SK-N-SH (cell line): ENCODE measurements around the gene CERCAM. TPM values are rescaled to one million over a fixed set of nuclear protein-coding genes. Genes with fewer than 3 reads are reported as not detected.

Experiments
- CTCF ChIA-PET: fragments of 300-600, 350-600 bp; formaldehyde crosslinking; extraction: SDS; loops from one replicate; lab custom pipeline; 2021; lab: Yijun Ruan, JAX
- POLR2A ChIA-PET: fragments of 350-600 bp; sonication (Branson Sonifier 250); formaldehyde crosslinking; extraction: SDS; loops from one replicate; lab custom pipeline; 2020; ENCODE audit warnings: antibody characterized with exemption, inconsistent platforms; lab: Yijun Ruan, JAX
- DNase-seq: peaks from one replicate; pipeline ENCODE4 v3.0.0; 2012
- H2AFZ ChIP-seq: fragments of 200-600 bp; sonication (generic); 2 replicates; pipeline ENCODE4 v1.8.1; 2016; ENCODE audit warnings: antibody characterized with exemption, mild to moderate bottlenecking, low read depth
- H3F3A ChIP-seq: fragments of 200-600 bp; sonication (generic); replicated peaks from 2 replicates; pipeline ENCODE3; 2016; ENCODE audit warnings: antibody characterized with exemption, mild to moderate bottlenecking; ENCODE audit not compliant: insufficient read depth
- H3K27ac ChIP-seq, 2 experiments: fragments of 200-500 bp in 1 of 2; fragments of 200-600 bp in 1 of 2; sonication (Bioruptor generic) in 1 of 2; sonication (generic), shearing (Covaris generic) in 1 of 2; 2 replicates each; pipeline versions ENCODE4 v1.5.1 to v1.6.1; 2014 to 2016; ENCODE audit warnings: low read depth in 2 of 2, inconsistent platforms in 1 of 2, low read length in 1 of 2, mild to moderate bottlenecking in 1 of 2, mixed read lengths in 1 of 2
- H3K27me3 ChIP-seq: fragments of 200-600 bp; sonication (generic), shearing (Covaris generic); 2 replicates; pipeline ENCODE4 v1.6.1; 2016; ENCODE audit warnings: mixed run types; ENCODE audit not compliant: insufficient read depth
- H3K36me3 ChIP-seq, 2 experiments: fragments of 200-500 bp in 1 of 2; fragments of 200-600 bp in 1 of 2; sonication (Bioruptor generic) in 1 of 2; sonication (generic) in 1 of 2; replicated peaks in 1 of 2; 2 replicates each; pipeline versions ENCODE3 to v1.5.1; 2014 to 2016; ENCODE audit warnings: low read length in 1 of 2, mild to moderate bottlenecking in 1 of 2; ENCODE audit not compliant: insufficient read depth in 2 of 2, control insufficient read depth in 1 of 2
- H3K4me1 ChIP-seq, 2 experiments: fragments of 200-500 bp in 1 of 2; fragments of 200-600 bp in 1 of 2; sonication (Bioruptor generic) in 1 of 2; sonication (generic), shearing (Covaris generic) in 1 of 2; 2 replicates each; pipeline versions ENCODE4 v1.5.1 to v1.6.1; 2014 to 2016; ENCODE audit warnings: low read depth in 1 of 2, low read length in 1 of 2, mixed run types in 1 of 2; ENCODE audit not compliant: insufficient read depth in 2 of 2, control insufficient read depth in 1 of 2
- H3K4me2 ChIP-seq: fragments of 200-600 bp; sonication (generic), shearing (Covaris generic); 2 replicates; pipeline ENCODE4 v1.6.1; 2017; ENCODE audit warnings: mixed run types
- H3K4me3 ChIP-seq, 2 experiments: fragments of 200-500 bp in 1 of 2; fragments of 200-600 bp in 1 of 2; sonication (Bioruptor generic) in 1 of 2; sonication (generic), shearing (Covaris generic) in 1 of 2; 2 replicates each; pipeline versions ENCODE4 v1.5.1 to v1.8.1; 2014 to 2016; ENCODE audit warnings: low read depth in 2 of 2, inconsistent platforms in 1 of 2, low read length in 1 of 2, mild to moderate bottlenecking in 1 of 2, mixed read lengths in 1 of 2, moderate library complexity in 1 of 2
- H3K79me2 ChIP-seq: fragments of 200-600 bp; sonication (generic); 2 replicates; pipeline ENCODE4 v1.8.1; 2017; ENCODE audit warnings: mild to moderate bottlenecking; ENCODE audit not compliant: insufficient read depth
- H3K9ac ChIP-seq: fragments of 200-600 bp; sonication (generic); 2 replicates; pipeline ENCODE4 v1.6.1; 2017; ENCODE audit warnings: mixed run types
- H3K9me2 ChIP-seq: fragments of 200-600 bp; sonication (generic); 2 replicates; pipeline ENCODE4 v1.6.1; 2017; ENCODE audit warnings: mixed run types
- H3K9me3 ChIP-seq: fragments of 200-600 bp; sonication (generic); 2 replicates; pipeline ENCODE4 v1.6.1; 2017; ENCODE audit warnings: mixed run types, mild to moderate bottlenecking, moderate library complexity
- H4K20me1 ChIP-seq: fragments of 200-600 bp; sonication (generic); 2 replicates; pipeline ENCODE4 v1.6.1; 2017; ENCODE audit warnings: mild to moderate bottlenecking, mixed run types; ENCODE audit not compliant: insufficient read depth
- FOXJ3 ChIP-seq: sonication (generic); formaldehyde crosslinking; IDR thresholded peaks from 2 replicates; pipeline ENCODE4 v1.5.1; 2020; ENCODE audit warnings: mild to moderate bottlenecking, missing genetic modification reagents
- FOXM1 ChIP-seq: IDR thresholded peaks from 2 replicates; pipeline ENCODE4 v1.4.0; 2012; ENCODE audit warnings: low read depth, mild to moderate bottlenecking
- GABPA ChIP-seq: IDR thresholded peaks from 2 replicates; pipeline ENCODE4 v1.4.0; 2012; ENCODE audit warnings: low read depth, mild to moderate bottlenecking
- GATA2 ChIP-seq: sonication (generic); formaldehyde crosslinking; IDR thresholded peaks from 2 replicates; pipeline ENCODE4 v1.5.0; 2020; ENCODE audit warnings: mild to moderate bottlenecking, missing genetic modification reagents
- JUND ChIP-seq: IDR thresholded peaks from 2 replicates; pipeline ENCODE4 v1.4.0; 2012
- MAX ChIP-seq: IDR thresholded peaks from 2 replicates; pipeline ENCODE4 v1.4.0; 2012; ENCODE audit warnings: low read depth
- MXI1 ChIP-seq: IDR thresholded peaks from 2 replicates; pipeline ENCODE4 v1.6.1; 2012; ENCODE audit warnings: mild to moderate bottlenecking, low read depth, low read length, improper control_type of control experiment
- POLR2AphosphoS5 ChIP-seq: IDR thresholded peaks from 2 replicates; pipeline ENCODE4 v1.6.1; 2012; ENCODE audit warnings: low read depth, low read length
- RAD21 ChIP-seq: IDR thresholded peaks from 2 replicates; pipeline ENCODE4 v1.6.1; 2012; ENCODE audit warnings: mild to moderate bottlenecking, low read length
- RCOR1 ChIP-seq: fragments of 150-350 bp; IDR thresholded peaks from 2 replicates; pipeline ENCODE4 v1.6.1; 2017; ENCODE audit warnings: antibody characterized with exemption, low read length
- RFX5 ChIP-seq: IDR thresholded peaks from 2 replicates; pipeline ENCODE4 v1.6.1; 2012; ENCODE audit warnings: mild to moderate bottlenecking, improper control_type of control experiment, low read length
- SIN3A ChIP-seq: IDR thresholded peaks from 2 replicates; pipeline ENCODE4 v1.6.1; 2012; ENCODE audit warnings: low read depth, mild to moderate bottlenecking, low read length, moderate library complexity, borderline replicate concordance
- WGBS: methylation state at CpG from one replicate; pipeline ENCODE4 v1.1.6; 2017; ENCODE audit warnings: low lambda C conversion rate; 5-methylcytosine and 5-hydroxymethylcytosine counted together
- polyA plus RNA-seq, 3 experiments: library from polyadenylated mRNA; depleted of rRNA; stranded (reverse); fragments of >200 nt; gene quantifications; 2 replicates each; pipeline ENCODE4 v1.2.3, GENCODE V29; 2012
- TF ChIP-seq, protein P1 (sequence below): IDR thresholded peaks from 2 replicates; pipeline ENCODE4 v1.6.1; 2012; ENCODE audit warnings: mild to moderate bottlenecking, low read depth, low read length, moderate library complexity
- TF ChIP-seq, protein P2 (sequence below): IDR thresholded peaks from 2 replicates; pipeline ENCODE4; 2012
- TF ChIP-seq, protein P3 (sequence below): IDR thresholded peaks from 2 replicates; pipeline ENCODE4 v1.4.0; 2012; ENCODE audit warnings: low read depth, borderline replicate concordance
- TF ChIP-seq, protein P4 (sequence below): fragments of 150-350 bp; IDR thresholded peaks from 2 replicates; pipeline ENCODE4 v1.6.1; 2016; ENCODE audit warnings: mild to moderate bottlenecking, low read depth, low read length

Gene CERCAM
- polyA plus RNA-seq, 1 of the 3 experiments (the other 2 are of a cell fraction) = 131 TPM

- no peaks in the 10 kb centered on the region for H3K9me3 ChIP-seq
- ChIA-PET POLR2A (no interaction called here), CTCF (interaction anchor here (0.9 to 9.3 kb wide), 3 partner anchors 23 to 53 kb away, joined by 3 to 113 read pairs (median 5); no protein-coding TSS in a partner anchor)
- no peaks in the 10 kb centered on the region; the same call in 1 of the 2 replicates for H3K27me3 ChIP-seq
- TF ChIP-seq GABPA (no peak), MXI1 (no peak), RCOR1 (no peak), GATA2 (CRISPR knock-in tag) (no peak), RFX5 (no peak), FOXJ3 (CRISPR knock-in tag) (no peak), RAD21 (no peak), SIN3A (no peak), POLR2AphosphoS5 (no peak)
- TF ChIP-seq, protein P1, sequence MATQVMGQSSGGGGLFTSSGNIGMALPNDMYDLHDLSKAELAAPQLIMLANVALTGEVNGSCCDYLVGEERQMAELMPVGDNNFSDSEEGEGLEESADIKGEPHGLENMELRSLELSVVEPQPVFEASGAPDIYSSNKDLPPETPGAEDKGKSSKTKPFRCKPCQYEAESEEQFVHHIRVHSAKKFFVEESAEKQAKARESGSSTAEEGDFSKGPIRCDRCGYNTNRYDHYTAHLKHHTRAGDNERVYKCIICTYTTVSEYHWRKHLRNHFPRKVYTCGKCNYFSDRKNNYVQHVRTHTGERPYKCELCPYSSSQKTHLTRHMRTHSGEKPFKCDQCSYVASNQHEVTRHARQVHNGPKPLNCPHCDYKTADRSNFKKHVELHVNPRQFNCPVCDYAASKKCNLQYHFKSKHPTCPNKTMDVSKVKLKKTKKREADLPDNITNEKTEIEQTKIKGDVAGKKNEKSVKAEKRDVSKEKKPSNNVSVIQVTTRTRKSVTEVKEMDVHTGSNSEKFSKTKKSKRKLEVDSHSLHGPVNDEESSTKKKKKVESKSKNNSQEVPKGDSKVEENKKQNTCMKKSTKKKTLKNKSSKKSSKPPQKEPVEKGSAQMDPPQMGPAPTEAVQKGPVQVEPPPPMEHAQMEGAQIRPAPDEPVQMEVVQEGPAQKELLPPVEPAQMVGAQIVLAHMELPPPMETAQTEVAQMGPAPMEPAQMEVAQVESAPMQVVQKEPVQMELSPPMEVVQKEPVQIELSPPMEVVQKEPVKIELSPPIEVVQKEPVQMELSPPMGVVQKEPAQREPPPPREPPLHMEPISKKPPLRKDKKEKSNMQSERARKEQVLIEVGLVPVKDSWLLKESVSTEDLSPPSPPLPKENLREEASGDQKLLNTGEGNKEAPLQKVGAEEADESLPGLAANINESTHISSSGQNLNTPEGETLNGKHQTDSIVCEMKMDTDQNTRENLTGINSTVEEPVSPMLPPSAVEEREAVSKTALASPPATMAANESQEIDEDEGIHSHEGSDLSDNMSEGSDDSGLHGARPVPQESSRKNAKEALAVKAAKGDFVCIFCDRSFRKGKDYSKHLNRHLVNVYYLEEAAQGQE = no peak
- TF ChIP-seq, protein P2, sequence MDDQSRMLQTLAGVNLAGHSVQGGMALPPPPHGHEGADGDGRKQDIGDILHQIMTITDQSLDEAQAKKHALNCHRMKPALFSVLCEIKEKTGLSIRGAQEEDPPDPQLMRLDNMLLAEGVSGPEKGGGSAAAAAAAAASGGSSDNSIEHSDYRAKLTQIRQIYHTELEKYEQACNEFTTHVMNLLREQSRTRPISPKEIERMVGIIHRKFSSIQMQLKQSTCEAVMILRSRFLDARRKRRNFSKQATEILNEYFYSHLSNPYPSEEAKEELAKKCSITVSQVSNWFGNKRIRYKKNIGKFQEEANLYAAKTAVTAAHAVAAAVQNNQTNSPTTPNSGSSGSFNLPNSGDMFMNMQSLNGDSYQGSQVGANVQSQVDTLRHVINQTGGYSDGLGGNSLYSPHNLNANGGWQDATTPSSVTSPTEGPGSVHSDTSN = no peak
- H3K79me2 ChIP-seq = no peaks in the 10 kb centered on the region
- peaks cover 0 to 10% of the 10 kb centered on the region in 2 experiments; a peak in 1 of 4 replicates for H3K4me1 ChIP-seq
- H3K27ac ChIP-seq = no peak overlapping the region
- H3K9ac ChIP-seq = no peak overlapping the region
- no peak for DNase-seq
- 52% methylated on average over 2 of the region's 2 CpGs for WGBS
- H3K36me3 ChIP-seq = no peaks in the 10 kb centered on the region
- no peak overlapping the region for H2AFZ ChIP-seq
- no peaks in the 10 kb centered on the region for H3F3A ChIP-seq
- H4K20me1 ChIP-seq = no peaks in the 10 kb centered on the region
- H3K9me2 ChIP-seq = no peaks in the 10 kb centered on the region
- H3K4me2 ChIP-seq = no peak overlapping the region
- H3K4me3 ChIP-seq = no peak overlapping the region
Observed at GRCh38 chr9:128415281-128415680, 5.4 kb upstream of the CERCAM start.

GRCh38 chr9:128416014-128416413 lies 4.6 kb upstream of the CERCAM start:
- H3K9me2 ChIP-seq = no peaks in the 10 kb centered on the region
- 78% methylated on average over 6 of the region's 6 CpGs for WGBS
- no peaks in the 10 kb centered on the region for H4K20me1 ChIP-seq
- no peaks in the 10 kb centered on the region for H3F3A ChIP-seq
- CTCF ChIA-PET = interaction anchor here (1.4 kb wide), 1 partner anchor 23 kb away, joined by 5 read pairs; no protein-coding TSS in a partner anchor
- H3K4me3 ChIP-seq = no peak overlapping the region
- H2AFZ ChIP-seq = no peak overlapping the region
- DNase-seq = no peak
- no peak overlapping the region for H3K9ac ChIP-seq
- H3K27ac ChIP-seq = no peak overlapping the region
- no peak overlapping the region for H3K4me2 ChIP-seq
- H3K9me3 ChIP-seq = no peaks in the 10 kb centered on the region
- H3K79me2 ChIP-seq = peaks cover under 1% of the 10 kb centered on the region; the same call in 1 of the 2 replicates
- POLR2A ChIA-PET = no interaction called here
- H3K27me3 ChIP-seq = no peaks in the 10 kb centered on the region; the same call in 1 of the 2 replicates
- H3K36me3 ChIP-seq = no peaks in the 10 kb centered on the region
- H3K4me1 ChIP-seq = peaks cover 0 to 10% of the 10 kb centered on the region in 2 experiments; a peak in 1 of 4 replicates
- TF ChIP-seq JUND (no peak), RAD21 (no peak), MAX (no peak), MXI1 (no peak), FOXM1 (no peak), RFX5 (no peak)
- TF ChIP-seq, protein P3, sequence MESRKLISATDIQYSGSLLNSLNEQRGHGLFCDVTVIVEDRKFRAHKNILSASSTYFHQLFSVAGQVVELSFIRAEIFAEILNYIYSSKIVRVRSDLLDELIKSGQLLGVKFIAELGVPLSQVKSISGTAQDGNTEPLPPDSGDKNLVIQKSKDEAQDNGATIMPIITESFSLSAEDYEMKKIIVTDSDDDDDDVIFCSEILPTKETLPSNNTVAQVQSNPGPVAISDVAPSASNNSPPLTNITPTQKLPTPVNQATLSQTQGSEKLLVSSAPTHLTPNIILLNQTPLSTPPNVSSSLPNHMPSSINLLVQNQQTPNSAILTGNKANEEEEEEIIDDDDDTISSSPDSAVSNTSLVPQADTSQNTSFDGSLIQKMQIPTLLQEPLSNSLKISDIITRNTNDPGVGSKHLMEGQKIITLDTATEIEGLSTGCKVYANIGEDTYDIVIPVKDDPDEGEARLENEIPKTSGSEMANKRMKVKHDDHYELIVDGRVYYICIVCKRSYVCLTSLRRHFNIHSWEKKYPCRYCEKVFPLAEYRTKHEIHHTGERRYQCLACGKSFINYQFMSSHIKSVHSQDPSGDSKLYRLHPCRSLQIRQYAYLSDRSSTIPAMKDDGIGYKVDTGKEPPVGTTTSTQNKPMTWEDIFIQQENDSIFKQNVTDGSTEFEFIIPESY = no peak
- TF ChIP-seq, protein P1 = no peak
- TF ChIP-seq, protein P4, sequence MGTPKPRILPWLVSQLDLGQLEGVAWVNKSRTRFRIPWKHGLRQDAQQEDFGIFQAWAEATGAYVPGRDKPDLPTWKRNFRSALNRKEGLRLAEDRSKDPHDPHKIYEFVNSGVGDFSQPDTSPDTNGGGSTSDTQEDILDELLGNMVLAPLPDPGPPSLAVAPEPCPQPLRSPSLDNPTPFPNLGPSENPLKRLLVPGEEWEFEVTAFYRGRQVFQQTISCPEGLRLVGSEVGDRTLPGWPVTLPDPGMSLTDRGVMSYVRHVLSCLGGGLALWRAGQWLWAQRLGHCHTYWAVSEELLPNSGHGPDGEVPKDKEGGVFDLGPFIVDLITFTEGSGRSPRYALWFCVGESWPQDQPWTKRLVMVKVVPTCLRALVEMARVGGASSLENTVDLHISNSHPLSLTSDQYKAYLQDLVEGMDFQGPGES = no peak
